GM12878 (cell line): ENCODE data around the gene TFF1. TPM values are rescaled to one million over a fixed set of nuclear protein-coding genes. Genes with fewer than 3 reads are reported as not detected.

Experiments
- ATAC-seq: fragments of 200-7000 bp; cut with Tn5 transposase; 3 replicates; pipeline ENCODE4 v1.9.1; 2020; ENCODE audit warnings: mild to moderate bottlenecking, moderate library complexity
- BruUV-seq: library from RNA; stranded (reverse); fragments of 400-500 nt; replicated peaks from 2 replicates; lab custom pipeline; 2021; lab: Mats Ljungman, UMichigan
- CTCF ChIA-PET: fragments of 300-600 bp; sonication (Branson Sonifier 250); formaldehyde crosslinking; extraction: SDS; loops from one replicate; lab custom pipeline; 2021; ENCODE audit warnings: inconsistent platforms; lab: Yijun Ruan, JAX
- POLR2A ChIA-PET: fragments of 350-600 bp; formaldehyde crosslinking; extraction: SDS; loops from one replicate; lab custom pipeline; 2021; ENCODE audit warnings: inconsistent platforms; lab: Charles Lee
- RAD21 ChIA-PET: fragments of 300-600 bp; sonication (Branson Sonifier 250); formaldehyde crosslinking; loops from one replicate; lab custom pipeline; 2023; ENCODE audit warnings: antibody characterized with exemption; ENCODE audit not compliant: unreplicated experiment; lab: Charles Lee
- SMC1A ChIA-PET: fragments of 300-600 bp; sonication (Branson Sonifier 250); formaldehyde crosslinking; loops from one replicate; lab custom pipeline; 2023; ENCODE audit not compliant: unreplicated experiment, uncharacterized antibody; lab: Charles Lee
- DNase-seq: peaks from one replicate; pipeline ENCODE4 v3.0.0-alpha.2; 2011; ENCODE audit warnings: low read depth, low spot score
- FAIRE-seq: peaks from 3 replicates; lab custom pipeline; 2011; peaks lifted over from hg19 to GRCh38; lab: Jason Lieb, UNC
- H2AFZ ChIP-seq: 2 replicates; pipeline ENCODE4 v1.6.0; 2011; ENCODE audit warnings: low read depth, low read length, control low read depth; ENCODE audit not compliant: control insufficient read depth
- H3K27ac ChIP-seq: 2 replicates; pipeline ENCODE4 v1.5.1; 2011; ENCODE audit warnings: control low read depth; ENCODE audit not compliant: control insufficient read depth, insufficient read depth
- H3K27me3 ChIP-seq, 2 experiments: replicated peaks in 1 of 2; 2 replicates each; pipeline versions ENCODE4 v1.6.0 to v1.6.1; 2011; ENCODE audit warnings: low read length in 1 of 2; ENCODE audit not compliant: control insufficient read depth in 2 of 2, insufficient read depth in 2 of 2
- H3K36me3 ChIP-seq, 2 experiments: 2 replicates each; pipeline ENCODE4 v1.5.1; 2011; ENCODE audit warnings: low read length in 1 of 2; ENCODE audit not compliant: control insufficient read depth in 2 of 2, insufficient read depth in 2 of 2
- H3K4me1 ChIP-seq: 2 replicates; pipeline ENCODE4 v1.6.1; 2011; ENCODE audit warnings: mild to moderate bottlenecking, low read length, moderate library complexity, mixed read lengths; ENCODE audit not compliant: control insufficient read depth, insufficient read depth
- H3K4me2 ChIP-seq: 2 replicates; pipeline ENCODE4 v1.6.0; 2011; ENCODE audit warnings: control low read depth; ENCODE audit not compliant: control insufficient read depth, insufficient read depth
- H3K4me3 ChIP-seq: fragments of 200-600 bp; sonication (generic); 2 replicates; pipeline ENCODE4 v1.5.1; 2016
- H3K79me2 ChIP-seq: 2 replicates; pipeline ENCODE4 v1.6.0; 2011; ENCODE audit warnings: low read length; ENCODE audit not compliant: control insufficient read depth, insufficient read depth
- H3K9ac ChIP-seq: 2 replicates; pipeline ENCODE4 v1.8.0; 2011; ENCODE audit warnings: low read length, control low read depth, mixed read lengths; ENCODE audit not compliant: control insufficient read depth, insufficient read depth
- H3K9me3 ChIP-seq: replicated peaks from 3 replicates; pipeline ENCODE4 v1.5.1; 2011; ENCODE audit warnings: mild to moderate bottlenecking, low read length; ENCODE audit not compliant: control insufficient read depth, insufficient read depth
- H4K20me1 ChIP-seq: 2 replicates; pipeline ENCODE4 v1.6.0; 2011; ENCODE audit not compliant: control insufficient read depth, insufficient read depth
- FOXK2 ChIP-seq: fragments of 450-650 bp; IDR thresholded peaks from 2 replicates; pipeline ENCODE4 v1.6.1; 2017; ENCODE audit warnings: mild to moderate bottlenecking, moderate library complexity
- GABPA ChIP-seq: IDR thresholded peaks from 2 replicates; pipeline ENCODE4 v1.6.1; 2014; ENCODE audit warnings: antibody characterized with exemption, low read depth, mild to moderate bottlenecking, inconsistent platforms
- HCFC1 ChIP-seq: fragments of 150-350 bp; IDR thresholded peaks from 2 replicates; pipeline ENCODE4 v1.6.1; 2014; ENCODE audit warnings: low read length
- IKZF1 ChIP-seq: fragments of 450-650 bp; conservative IDR thresholded peaks from 2 replicates; pipeline ENCODE4 v1.6.1; 2017; ENCODE audit warnings: antibody characterized with exemption, mild to moderate bottlenecking
- IKZF2 ChIP-seq, 2 experiments: fragments of 450-650 bp; IDR thresholded peaks; 2 replicates each; pipeline ENCODE4 v1.6.1; 2017; ENCODE audit warnings: mild to moderate bottlenecking in 2 of 2, moderate library complexity in 2 of 2
- MYB ChIP-seq: fragments of 150-350 bp; IDR thresholded peaks from 2 replicates; pipeline ENCODE4 v1.6.1; 2014; ENCODE audit warnings: mild to moderate bottlenecking, low read depth, low read length, borderline replicate concordance
- MYC ChIP-seq: IDR thresholded peaks from 2 replicates; pipeline ENCODE4 v1.6.1; 2011; ENCODE audit warnings: mild to moderate bottlenecking, low read length, moderate library complexity, inconsistent platforms; ENCODE audit not compliant: insufficient read depth, insufficient replicate concordance, insufficient read length, severe bottlenecking
- NFYB ChIP-seq: IDR thresholded peaks from 2 replicates; pipeline ENCODE4 v1.6.1; 2011; ENCODE audit warnings: low read depth, mild to moderate bottlenecking, low read length, improper control_type of control experiment, moderate library complexity; ENCODE audit not compliant: insufficient read depth
- RB1 ChIP-seq: fragments of 450-650 bp; formaldehyde crosslinking; IDR thresholded peaks from 2 replicates; pipeline ENCODE4 v1.6.1; 2017; ENCODE audit warnings: mild to moderate bottlenecking, borderline replicate concordance
- SMARCA5 ChIP-seq: fragments of 450-650 bp; IDR thresholded peaks from 2 replicates; pipeline ENCODE4 v1.6.1; 2017; ENCODE audit warnings: mild to moderate bottlenecking
- STAT3 ChIP-seq: IDR thresholded peaks from 2 replicates; pipeline ENCODE4 v1.6.1; 2011; ENCODE audit warnings: low read depth, low read length, improper control_type of control experiment
- ZNF384 ChIP-seq: IDR thresholded peaks from 2 replicates; pipeline ENCODE4 v1.6.1; 2012; ENCODE audit warnings: low read depth, mild to moderate bottlenecking, low read length, improper control_type of control experiment, borderline replicate concordance
- ZNF622 ChIP-seq: fragments of 450-650 bp; IDR thresholded peaks from 2 replicates; pipeline ENCODE4 v1.6.1; 2017; ENCODE audit warnings: mild to moderate bottlenecking, inconsistent platforms
- ZSCAN29 ChIP-seq: fragments of 450-650 bp; IDR thresholded peaks from 2 replicates; pipeline ENCODE4 v1.6.1; 2017; ENCODE audit warnings: mild to moderate bottlenecking, moderate library complexity
- WGBS: methylation state at CpG from one replicate; pipeline ENCODE4 v1.1.6; 2016; ENCODE audit warnings: low lambda C conversion rate; ENCODE audit not compliant: insufficient replicate concordance, insufficient coverage; ENCODE audit errors: missing lambda C conversion rate; 5-methylcytosine and 5-hydroxymethylcytosine counted together
- in situ Hi-C: fragments of 300-500 bp; cut with MboI; formaldehyde crosslinking; loops from 9 replicates; pipeline ENCODE4 v1.14.3; 2018; ENCODE audit warnings: mixed read lengths
- intact Hi-C: fragments of 100-400 bp; cut with micrococcal nuclease; formaldehyde crosslinking; loops from one replicate; pipeline ENCODE4 v1.14.2; 2022; ENCODE audit not compliant: unreplicated experiment
- polyA plus RNA-seq, 11 experiments: library from polyadenylated mRNA; depleted of rRNA in 4 of 11; unstranded in 6 of 11; stranded (reverse) in 5 of 11; fragments of >200 nt; fragmentation: Nextera tagmentation in 4 of 11; fragmentation: Illumina TruSeq in 1 of 11; extraction: Ambion mirVana in 4 of 11; extraction: Trizol in 1 of 11; gene quantifications; 1 replicate in 1 of 11; 2 replicates in 10 of 11; pipeline versions ENCODE4 v1.2.1 to v1.2.3, GENCODE V29; 2011 to 2016; ENCODE audit warnings: inconsistent platforms in 2 of 11, missing spikeins in 2 of 11, low read depth in 1 of 11
- total RNA-seq, 4 experiments: library from RNA; depleted of rRNA in 3 of 4; stranded (reverse); fragments of >200 nt in 3 of 4; fragmentation: Illumina TruSeq in 1 of 4; extraction: Trizol in 1 of 4; gene quantifications; 2 replicates each; pipeline versions ENCODE4 v1.2.1 to v1.2.3, GENCODE V29; 2013 to 2021
- TF ChIP-seq, protein P1 (sequence below): IDR thresholded peaks from 2 replicates; pipeline ENCODE4 v1.6.1; 2011; ENCODE audit warnings: low read depth, low read length, improper control_type of control experiment, borderline replicate concordance
- TF ChIP-seq, protein P2 (sequence below): fragments of 450-650 bp; IDR thresholded peaks from 2 replicates; pipeline ENCODE4 v1.6.1; 2017; ENCODE audit warnings: low read depth, mild to moderate bottlenecking, moderate library complexity

TFF1 gene
- total and polyA plus RNA-seq, 10 of the 15 experiments (the other 5 are each of a cell fraction or from before 2014, with no cell fraction given) = 0.13 TPM; not detected in 9

DNA sequence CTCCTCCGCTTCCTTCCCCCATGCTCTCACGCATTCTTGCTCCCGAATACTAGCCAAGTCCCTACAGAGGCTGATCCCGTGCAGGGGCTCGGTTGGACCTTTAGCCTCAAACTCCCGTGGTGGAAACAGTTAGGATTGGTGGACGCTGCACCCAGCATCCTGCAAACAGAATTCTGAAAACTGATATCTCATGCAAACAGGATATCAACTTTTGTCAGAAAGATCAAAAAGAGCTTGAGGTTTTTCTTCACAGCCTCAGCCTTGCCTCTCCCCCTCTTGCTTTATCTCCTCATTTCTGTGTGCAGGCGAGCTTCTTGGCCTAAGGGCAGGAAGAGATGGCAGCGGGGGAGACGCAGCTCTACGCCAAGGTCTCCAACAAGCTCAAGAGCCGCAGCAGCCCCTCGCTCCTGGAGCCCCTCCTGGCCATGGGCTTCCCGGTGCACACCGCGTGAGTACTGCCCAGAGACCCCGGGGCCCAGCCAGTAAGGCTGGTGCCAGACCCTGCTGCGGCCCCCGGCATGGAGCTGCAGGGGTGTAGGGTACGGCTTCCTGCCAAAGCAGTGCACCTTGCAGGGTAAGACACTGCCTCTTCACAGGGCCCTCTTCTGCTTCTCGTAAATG is 37.4 kb upstream of the TFF1 start, which contains the start of gene UBASH3A:
Gene UBASH3A (plus strand): TSS at position 292 of the 621 bp plus-strand sequence. CDS start 44 bp downstream, at position 336.
- no peaks in the 10 kb centered on the region for H3K36me3 ChIP-seq
- no peak for TF ChIP-seq ZNF622
- TF ChIP-seq ZNF384 = no peak
- no peak for TF ChIP-seq IKZF1
- no peak for TF ChIP-seq MYB
- TF ChIP-seq RB1 = no peak
- TF ChIP-seq HCFC1 = no peak
- no peak for TF ChIP-seq IKZF2 (IDR thresholded peaks at IDR 0.05)
- TF ChIP-seq SMARCA5 = no peak
- TF ChIP-seq, protein P1, sequence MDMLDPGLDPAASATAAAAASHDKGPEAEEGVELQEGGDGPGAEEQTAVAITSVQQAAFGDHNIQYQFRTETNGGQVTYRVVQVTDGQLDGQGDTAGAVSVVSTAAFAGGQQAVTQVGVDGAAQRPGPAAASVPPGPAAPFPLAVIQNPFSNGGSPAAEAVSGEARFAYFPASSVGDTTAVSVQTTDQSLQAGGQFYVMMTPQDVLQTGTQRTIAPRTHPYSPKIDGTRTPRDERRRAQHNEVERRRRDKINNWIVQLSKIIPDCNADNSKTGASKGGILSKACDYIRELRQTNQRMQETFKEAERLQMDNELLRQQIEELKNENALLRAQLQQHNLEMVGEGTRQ = no peak
- no peak for TF ChIP-seq ZSCAN29
- no peak for TF ChIP-seq STAT3
- TF ChIP-seq MYC = no peak
- no peak for TF ChIP-seq NFYB
- TF ChIP-seq, protein P2, sequence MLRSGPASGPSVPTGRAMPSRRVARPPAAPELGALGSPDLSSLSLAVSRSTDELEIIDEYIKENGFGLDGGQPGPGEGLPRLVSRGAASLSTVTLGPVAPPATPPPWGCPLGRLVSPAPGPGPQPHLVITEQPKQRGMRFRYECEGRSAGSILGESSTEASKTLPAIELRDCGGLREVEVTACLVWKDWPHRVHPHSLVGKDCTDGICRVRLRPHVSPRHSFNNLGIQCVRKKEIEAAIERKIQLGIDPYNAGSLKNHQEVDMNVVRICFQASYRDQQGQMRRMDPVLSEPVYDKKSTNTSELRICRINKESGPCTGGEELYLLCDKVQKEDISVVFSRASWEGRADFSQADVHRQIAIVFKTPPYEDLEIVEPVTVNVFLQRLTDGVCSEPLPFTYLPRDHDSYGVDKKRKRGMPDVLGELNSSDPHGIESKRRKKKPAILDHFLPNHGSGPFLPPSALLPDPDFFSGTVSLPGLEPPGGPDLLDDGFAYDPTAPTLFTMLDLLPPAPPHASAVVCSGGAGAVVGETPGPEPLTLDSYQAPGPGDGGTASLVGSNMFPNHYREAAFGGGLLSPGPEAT = no peak
- no peak for TF ChIP-seq FOXK2
- TF ChIP-seq GABPA = no peak
- SMC1A ChIA-PET = interaction anchor here (1.0 to 3.3 kb wide), 7 partner anchors 10 to 95 kb away, joined by 3 to 16 read pairs (median 3); no protein-coding TSS in a partner anchor
- CTCF ChIA-PET = interaction anchor here (0.6 to 3.1 kb wide), 7 partner anchors 9 to 90 kb away, joined by 3 to 8 read pairs (median 3); no protein-coding TSS in a partner anchor
- RAD21 ChIA-PET = interaction anchor here (0.6 to 3.1 kb wide), 6 partner anchors 11 to 102 kb away, joined by 3 to 11 read pairs (median 5); no protein-coding TSS in a partner anchor
- ATAC-seq (no peak), FAIRE-seq (no peak), DNase-seq (no peak)
- H3K79me2 ChIP-seq = no peaks in the 10 kb centered on the region
- peaks cover 5% of the 10 kb centered on the region; the same call in 1 of the 3 replicates for H3K9me3 ChIP-seq
- no peak within 1 kb of the TSS for H3K4me2 ChIP-seq
- intact Hi-C loops = no loop called here
- BruUV-seq = no TSS peak
- no peak within 1 kb of the TSS for H3K9ac ChIP-seq
- 89% methylated on average over 21 of the region's 21 CpGs for WGBS
- no peak within 1 kb of the TSS for H3K4me3 ChIP-seq
- no peak within 1 kb of the TSS for H3K27ac ChIP-seq
- POLR2A ChIA-PET = interaction anchor here (1.3 to 5.4 kb wide), 3 partner anchors 10 to 16 kb away, joined by 4 to 34 read pairs (median 16); no protein-coding TSS in a partner anchor
- in situ Hi-C loops = no loop called here
- H3K4me1 ChIP-seq = peaks cover 10% of the 10 kb centered on the region; the same call in 1 of the 2 replicates
- H4K20me1 ChIP-seq = no peaks in the 10 kb centered on the region
- H3K27me3 ChIP-seq = no peaks in the 10 kb centered on the region
- no peak within 1 kb of the TSS for H2AFZ ChIP-seq
